Activated CD8-positive, alpha-beta memory T cell treated with anti-CD3 and anti-CD28 coated beads for 36 hours (primary cell): ENCODE measurements around the gene KCNN3. TPM values are rescaled to one million over a fixed set of nuclear protein-coding genes. Genes with fewer than 3 reads are reported as not detected.

Experiments used
- CTCF ChIA-PET: fragments of 350-600 bp; sonication (Branson Sonifier 250); formaldehyde crosslinking; loops from one replicate; lab custom pipeline; 2021; ENCODE audit warnings: antibody characterized with exemption; lab: Charles Lee
- POLR2A ChIA-PET: fragments of 350-600 bp; sonication (Branson Sonifier 250); formaldehyde crosslinking; loops from one replicate; lab custom pipeline; 2021; ENCODE audit warnings: antibody characterized with exemption; lab: Charles Lee
- total RNA-seq, 2 experiments: library from RNA; stranded (reverse); gene quantifications; one replicate each; pipeline ENCODE4 v1.2.3, GENCODE V29; 2021

KCNN3 gene
- total RNA-seq, 2 experiments from 2014 or later: 0.10 to 0.30 TPM

- POLR2A ChIA-PET: interaction anchor here (0.6 kb wide), 1 partner anchor 104 kb away, joined by 4 read pairs; no protein-coding TSS in a partner anchor
- CTCF ChIA-PET: no interaction called here
These were observed 59.5 kb downstream of the KCNN3 start for GRCh38 chr1:154810571-154810970.

- POLR2A ChIA-PET: interaction anchor here (0.6 kb wide), 1 partner anchor 103 kb away, joined by 4 read pairs; no protein-coding TSS in a partner anchor
- CTCF ChIA-PET: no interaction called here
These were observed 60.4 kb downstream of the KCNN3 start for GRCh38 chr1:154809436-154810413.

GRCh38 chr1:154808909-154809262, 61.2 kb downstream of the KCNN3 start:
- CTCF ChIA-PET: no interaction called here
- POLR2A ChIA-PET: interaction anchor here (0.6 kb wide), 1 partner anchor 1361 kb away, joined by 5 read pairs; no protein-coding TSS in a partner anchor

- CTCF ChIA-PET: no interaction called here
These were observed 61.7 kb downstream of the KCNN3 start for GRCh38 chr1:154808261-154808908.

GRCh38 chr1:154807048-154807591, 63.0 kb downstream of the KCNN3 start:
- ChIA-PET CTCF (no interaction called here), POLR2A (no interaction called here)

More at GRCh38 chr1:154808261-154808908, 61.7 kb downstream of the KCNN3 start:
- POLR2A ChIA-PET: interaction anchor here (0.6 kb wide), 1 partner anchor 1362 kb away, joined by 5 read pairs; no protein-coding TSS in a partner anchor

GRCh38 chr1:154806333-154806732, 63.7 kb downstream of the KCNN3 start:
- ChIA-PET POLR2A (interaction anchor here (0.5 kb wide), 1 partner anchor 15 kb away, joined by 9 read pairs; no protein-coding TSS in a partner anchor), CTCF (no interaction called here)

GRCh38 chr1:154802982-154803920, 66.8 kb downstream of the KCNN3 start:
- CTCF ChIA-PET: interaction anchor here (1.6 kb wide), 1 partner anchor 16 kb away, joined by 4 read pairs; no protein-coding TSS in a partner anchor

GRCh38 chr1:154802336-154802969, 67.6 kb downstream of the KCNN3 start:
- ChIA-PET CTCF (interaction anchor here (1.6 kb wide), 1 partner anchor 17 kb away, joined by 4 read pairs; no protein-coding TSS in a partner anchor), POLR2A (interaction anchor here (0.6 kb wide), 1 partner anchor 186 kb away, joined by 6 read pairs; no protein-coding TSS in a partner anchor)

More at GRCh38 chr1:154802982-154803920, 66.8 kb downstream of the KCNN3 start:
- POLR2A ChIA-PET: interaction anchor here (0.6 kb wide), 1 partner anchor 187 kb away, joined by 6 read pairs; no protein-coding TSS in a partner anchor

GRCh38 chr1:154801234-154802011, 68.7 kb downstream of the KCNN3 start:
- CTCF ChIA-PET: no interaction called here

GRCh38 chr1:154799188-154799587, 70.9 kb downstream of the KCNN3 start:
- POLR2A ChIA-PET: no interaction called here
- CTCF ChIA-PET: no interaction called here

More at GRCh38 chr1:154801234-154802011, 68.7 kb downstream of the KCNN3 start:
- POLR2A ChIA-PET: no interaction called here

GRCh38 chr1:154798645-154799044, 71.4 kb downstream of the KCNN3 start:
- ChIA-PET POLR2A (no interaction called here), CTCF (interaction anchor here (1.2 kb wide), 1 partner anchor 38 kb away, joined by 3 read pairs; no protein-coding TSS in a partner anchor)

GRCh38 chr1:154797175-154797574, 72.9 kb downstream of the KCNN3 start:
- POLR2A ChIA-PET: no interaction called here
- CTCF ChIA-PET: interaction anchor here (1.2 kb wide), 1 partner anchor 37 kb away, joined by 3 read pairs; no protein-coding TSS in a partner anchor

GRCh38 chr1:154796303-154796892, 73.7 kb downstream of the KCNN3 start:
- POLR2A ChIA-PET: no interaction called here

GRCh38 chr1:154794608-154795007, 75.5 kb downstream of the KCNN3 start:
- POLR2A ChIA-PET: no interaction called here

More at GRCh38 chr1:154796303-154796892, 73.7 kb downstream of the KCNN3 start:
- CTCF ChIA-PET: no interaction called here

GRCh38 chr1:154793685-154794084, 76.4 kb downstream of the KCNN3 start:
- POLR2A ChIA-PET: no interaction called here

More at GRCh38 chr1:154794608-154795007, 75.5 kb downstream of the KCNN3 start:
- CTCF ChIA-PET: no interaction called here

GRCh38 chr1:154792899-154793298, 77.2 kb downstream of the KCNN3 start:
- ChIA-PET POLR2A (no interaction called here), CTCF (interaction anchor here (1.8 kb wide), 1 partner anchor 70 kb away, joined by 3 read pairs; no protein-coding TSS in a partner anchor)

More at GRCh38 chr1:154793685-154794084, 76.4 kb downstream of the KCNN3 start:
- CTCF ChIA-PET: no interaction called here
